KBM-7 (cell line): Measurements from ENCODE around the gene RAB40C.
A peak's percentile ranks its signal among the peaks of the same experiment; 100 is the strongest.

Experiments
- DNase-seq: peaks from one replicate; pipeline ENCODE4 v3.0.0-alpha.2; 2015
- in situ Hi-C: fragments of 300-500 bp; cut with MboI; formaldehyde crosslinking; loops from 2 replicates; pipeline ENCODE4 v1.14.3; 2020; ENCODE audit warnings: low sequenced_read_pairs, low pct_unique_long_range_greater_than_20kb, mixed read lengths

RAB40C gene

GRCh38 chr16:558298-559020, 31.4 kb upstream of the RAB40C start:
- DNase-seq = no peak

GRCh38 chr16:559021-559380, 30.9 kb upstream of the RAB40C start:
- in situ Hi-C loops = no loop called here
- no peak for DNase-seq

More at GRCh38 chr16:558298-559020, 31.4 kb upstream of the RAB40C start:
- in situ Hi-C loops = no loop called here

- DNase-seq = no peak
- in situ Hi-C loops = no loop called here
Measured at GRCh38 chr16:559411-560203, 30.3 kb upstream of the RAB40C start.

- DNase-seq = no peak
- in situ Hi-C loops = no loop called here
Measured at GRCh38 chr16:560204-560700, 29.6 kb upstream of the RAB40C start, which contains the start of gene PRR35. Gene PRR35 (plus strand): TSS chr16:560394. CDS start chr16:563295, 2,901 bp downstream.

GRCh38 chr16:560701-561412, 29.0 kb upstream of the RAB40C start:
- in situ Hi-C loops = no loop called here
- DNase-seq = no peak

- in situ Hi-C loops = no loop called here
- DNase-seq = no peak
Measured at GRCh38 chr16:561413-561794, 28.5 kb upstream of the RAB40C start.

GRCh38 chr16:561957-562938, 27.6 kb upstream of the RAB40C start:
- in situ Hi-C loops = no loop called here
- no peak for DNase-seq

GRCh38 chr16:563072-563644, 26.7 kb upstream of the RAB40C start:
- no peak for DNase-seq
- in situ Hi-C loops = no loop called here

GRCh38 chr16:564690-565418, 25.0 kb upstream of the RAB40C start:
- in situ Hi-C loops = no loop called here
- no peak for DNase-seq

GRCh38 chr16:565419-566330, 24.2 kb upstream of the RAB40C start:
- no peak for DNase-seq
- in situ Hi-C loops = no loop called here

GRCh38 chr16:566475-567372, 23.1 kb upstream of the RAB40C start, which contains the start of gene NHLRC4:
Gene NHLRC4 (plus strand): TSS chr16:567005. CDS start chr16:568048, 1,043 bp downstream.
- in situ Hi-C loops = no loop called here

GRCh38 chr16:567373-568256, 22.3 kb upstream of the RAB40C start:
- in situ Hi-C loops = no loop called here
- no peak for DNase-seq

More at GRCh38 chr16:566475-567372, 23.1 kb upstream of the RAB40C start, which contains the start of gene NHLRC4:
- DNase-seq = peak; percentile 81

- DNase-seq = no peak
- in situ Hi-C loops = no loop called here
Measured at GRCh38 chr16:568401-569258, 21.2 kb upstream of the RAB40C start.
